Right cardiac atrium (tissue), 5 donors: ENCODE measurements around the gene FAT3. TPM values are rescaled to one million over a fixed set of nuclear protein-coding genes. Genes with fewer than 3 reads are reported as not detected.

Experiments used
- ATAC-seq, 2 donors: fragments of 200-7000 bp; cut with Tn5 transposase; one replicate each; pipeline versions ENCODE4 v1.8.0 to v1.9.1; 2020; ENCODE audit warnings: moderate library complexity in 2 of 2, mild to moderate bottlenecking in 1 of 2
- DNase-seq, 3 donors: peaks; one replicate each; pipeline ENCODE4 v3.0.0-alpha.2; 2020
- H3K27ac ChIP-seq: one replicate; pipeline ENCODE4 v1.5.1; 2013; ENCODE audit warnings: mild to moderate bottlenecking, low read length, control low read depth, moderate library complexity
- H3K27me3 ChIP-seq: one replicate; pipeline ENCODE4 v1.6.1; 2013; ENCODE audit not compliant: control insufficient read depth, insufficient read depth
- H3K4me1 ChIP-seq: one replicate; pipeline ENCODE4 v1.6.1; 2013; ENCODE audit warnings: low read length; ENCODE audit not compliant: control insufficient read depth, insufficient read depth
- H3K4me3 ChIP-seq: one replicate; pipeline ENCODE4 v1.5.1; 2013; ENCODE audit warnings: low read length, control low read depth
- H3K9me3 ChIP-seq: one replicate; pipeline ENCODE4 v1.6.1; 2013; ENCODE audit warnings: low read length; ENCODE audit not compliant: control insufficient read depth
- WGBS: extraction: QIAGEN DNeasy Blood & Tissue Kit; methylation state at CpG from one replicate; pipeline ENCODE4 v1.1.7; 2013; 5-methylcytosine and 5-hydroxymethylcytosine counted together
- intact Hi-C, 4 donors: fragments of 100-400 bp; cut with DNase I; formaldehyde crosslinking; loops; one replicate each; pipeline versions ENCODE4 v1.11.0 to v1.14.0; 2022 to 2023
- long read RNA-seq, 4 donors: library from polyadenylated mRNA; unstranded; transcript quantifications; one replicate each; pipeline ENCODE4 v2.0.0, GENCODE V29; 2020 to 2021
- polyA plus RNA-seq: library from polyadenylated mRNA; stranded (reverse); fragments of 200-250 nt; gene quantifications from one replicate; pipeline ENCODE4 v1.2.3, GENCODE V29; 2013
- total RNA-seq, 4 donors: library from RNA; stranded (reverse); fragmentation: NEBNext Ultra II Directional; extraction: Animal tissue kit (Norgen Biotek cat#: 25700); gene quantifications; one replicate each; pipeline ENCODE4 v1.2.1, GENCODE V29; 2021
- donor health status: healthy with polysubstance abuse.
- donor health status: DM: no; HTN: yes; CAD: no.
- donor health status: DM: no; HTN: no; CAD: no.
- donor health status: DM: no; HTN: yes; CAD: no; lungs with severe emphysema.
- donor health status: DM: yes; HTN: yes; CAD: no.

Gene FAT3
- total RNA-seq (1 to 10 TPM; 1.1 to 3.0 (median 1.3) TPM), polyA plus RNA-seq (0.25 TPM)
- long read RNA-seq, donor 1, partial matches to known transcripts, result 1 of 1 reads
- long read RNA-seq, donor 1, other reads (novel, unspliced or antisense), result 0 of 1 reads
- long read RNA-seq, donor 2, result 0 reads
- long read RNA-seq, donor 3, partial matches to known transcripts, result 2 of 2 reads
- long read RNA-seq, donor 3, other reads (novel, unspliced or antisense), result 0 of 2 reads
- long read RNA-seq, donor 4, result 0 reads

- peaks cover 4% of the 10 kb centered on the region for H3K27me3 ChIP-seq
- H3K4me1 ChIP-seq, result peaks cover 3% of the 10 kb centered on the region
- WGBS, result under 1% methylated on average over 81 of the region's 82 CpGs
- DNase-seq (peak; percentile 19 to 59 (median 56)), ATAC-seq (peak; percentile 60 to 69)
- H3K27ac ChIP-seq, result no peak within 1 kb of the TSS
- intact Hi-C loops, result no loop called here
- no peaks in the 10 kb centered on the region for H3K9me3 ChIP-seq
- H3K4me3 ChIP-seq, result peak within 1 kb of the TSS; percentile 37
Measured at GRCh38 chr11:92224407-92225124, at the start of gene FAT3. FAT3 (plus strand) TSS chr11:92224818; CDS start chr11:92352113, 127,295 bp downstream.

GRCh38 chr11:92179017-92179670 is 45.5 kb upstream of the FAT3 start:
- Histone ChIP-seq H3K4me3 (no peak overlapping the region), H3K9me3 (no peaks in the 10 kb centered on the region), H3K27ac (no peak overlapping the region), H3K27me3 (no peaks in the 10 kb centered on the region), H3K4me1 (no peaks in the 10 kb centered on the region)
- no peak for DNase-seq
- WGBS, result 38% methylated on average over 2 of the region's 2 CpGs
- no peak for ATAC-seq
- intact Hi-C loops, result no loop called here

- Histone ChIP-seq H3K4me1 (no peaks in the 10 kb centered on the region), H3K27me3 (no peaks in the 10 kb centered on the region), H3K9me3 (no peaks in the 10 kb centered on the region), H3K4me3 (no peak overlapping the region), H3K27ac (no peak overlapping the region)
- no peak for ATAC-seq
- DNase-seq, result no peak
- intact Hi-C loops, result no loop called here
Measured at GRCh38 chr11:92180226-92180625, 44.4 kb upstream of the FAT3 start.

- Histone ChIP-seq H3K4me1 (no peaks in the 10 kb centered on the region), H3K27ac (no peak overlapping the region), H3K27me3 (no peaks in the 10 kb centered on the region), H3K9me3 (no peaks in the 10 kb centered on the region), H3K4me3 (no peak overlapping the region)
- DNase-seq (no peak), ATAC-seq (no peak)
- 50% methylated on average over 5 of the region's 5 CpGs for WGBS
- intact Hi-C loops, result no loop called here
Measured at GRCh38 chr11:92180664-92181251, 43.9 kb upstream of the FAT3 start.

- no peaks in the 10 kb centered on the region for H3K4me1 ChIP-seq
- ATAC-seq (no peak), DNase-seq (no peak)
- no peak overlapping the region for H3K4me3 ChIP-seq
- intact Hi-C loops, result no loop called here
- WGBS, result 54% methylated on average over 2 of the region's 2 CpGs
- no peak overlapping the region for H3K27ac ChIP-seq
- H3K9me3 ChIP-seq, result no peaks in the 10 kb centered on the region
- peaks cover 2% of the 10 kb centered on the region for H3K27me3 ChIP-seq
Measured at GRCh38 chr11:92190535-92191206, 33.9 kb upstream of the FAT3 start.

GRCh38 chr11:92192141-92192540 is 32.5 kb upstream of the FAT3 start:
- intact Hi-C loops, result no loop called here
- DNase-seq (no peak), ATAC-seq (no peak)
- H3K27ac ChIP-seq, result no peak overlapping the region
- peaks cover 2% of the 10 kb centered on the region for H3K27me3 ChIP-seq
- no peak overlapping the region for H3K4me3 ChIP-seq
- no peaks in the 10 kb centered on the region for H3K9me3 ChIP-seq
- H3K4me1 ChIP-seq, result no peaks in the 10 kb centered on the region

- Histone ChIP-seq H3K27ac (no peak overlapping the region), H3K9me3 (no peaks in the 10 kb centered on the region), H3K4me3 (no peak overlapping the region), H3K27me3 (no peaks in the 10 kb centered on the region), H3K4me1 (no peaks in the 10 kb centered on the region)
- DNase-seq (no peak), ATAC-seq (no peak)
- 73% methylated on average over 1 of the region's 1 CpG for WGBS
- intact Hi-C loops, result no loop called here
Measured at GRCh38 chr11:92198268-92198667, 26.4 kb upstream of the FAT3 start.

- intact Hi-C loops, result no loop called here
- no peak for ATAC-seq
- H3K4me3 ChIP-seq, result no peak overlapping the region
- H3K4me1 ChIP-seq, result no peaks in the 10 kb centered on the region
- H3K9me3 ChIP-seq, result no peaks in the 10 kb centered on the region
- H3K27ac ChIP-seq, result no peak overlapping the region
- DNase-seq, result no peak
- 72% methylated on average over 3 of the region's 3 CpGs for WGBS
- no peaks in the 10 kb centered on the region for H3K27me3 ChIP-seq
Measured at GRCh38 chr11:92199991-92200390, 24.6 kb upstream of the FAT3 start.

- H3K27ac ChIP-seq, result no peak overlapping the region
- H3K9me3 ChIP-seq, result no peaks in the 10 kb centered on the region
- peak; percentile 71 to 95 for ATAC-seq
- peak in 2 of 3 donors; percentile 35 to 69 for DNase-seq
- no peak overlapping the region for H3K4me3 ChIP-seq
- H3K27me3 ChIP-seq, result no peaks in the 10 kb centered on the region
- 15% methylated on average over 2 of the region's 2 CpGs for WGBS
- intact Hi-C loops, result no loop called here
- no peaks in the 10 kb centered on the region for H3K4me1 ChIP-seq
Measured at GRCh38 chr11:92204731-92205130, 19.9 kb upstream of the FAT3 start.

GRCh38 chr11:92206441-92206840 is 18.2 kb upstream of the FAT3 start:
- intact Hi-C loops, result no loop called here
- WGBS, result 87% methylated on average over 2 of the region's 2 CpGs
- no peak for DNase-seq
- no peaks in the 10 kb centered on the region for H3K4me1 ChIP-seq
- H3K27ac ChIP-seq, result no peak overlapping the region
- no peak for ATAC-seq
- H3K27me3 ChIP-seq, result no peaks in the 10 kb centered on the region
- no peaks in the 10 kb centered on the region for H3K9me3 ChIP-seq
- no peak overlapping the region for H3K4me3 ChIP-seq
